ENCODE measurements around the gene FBXL7. TPM values are rescaled to one million over a fixed set of nuclear protein-coding genes. Genes with fewer than 3 reads are reported as not detected.

The FBXL7 gene
- total RNA-seq, 4 donors from 2014 or later = 14.2 to 32.1 (median 24.9) TPM

GRCh38 chr5:15886156-15886555, 386.2 kb downstream of the FBXL7 start:
- Histone ChIP-seq H3K27ac (no peak overlapping the region), H3K9me3 (no peaks in the 10 kb centered on the region), H3K4me1 (peaks cover 0 to 18% (median 0%) of the 10 kb centered on the region in 3 donors), H3K4me3 (no peak overlapping the region), H3K36me3 (no peaks in the 10 kb centered on the region), H3K27me3 (no peaks in the 10 kb centered on the region)
- WGBS, 2 donors (ENCODE audit: low coverage in 1 of 2) = 81 to 88% methylated on average over 1 of the region's 1 CpG
- no peak for TF ChIP-seq CTCF (IDR thresholded peaks at IDR 0.05)
- TF ChIP-seq POLR2AphosphoS5 (IDR thresholded peaks at IDR 0.05) = no peak
- no peak for TF ChIP-seq EP300 (IDR thresholded peaks at IDR 0.05)
- TF ChIP-seq POLR2A (IDR thresholded peaks at IDR 0.05) = no peak
- ATAC-seq = no peak

GRCh38 chr5:15887093-15887492, 387.1 kb downstream of the FBXL7 start:
- H3K9me3 ChIP-seq = no peaks in the 10 kb centered on the region
- peaks cover 0 to 18% (median 0%) of the 10 kb centered on the region in 3 donors for H3K4me1 ChIP-seq
- H3K27me3 ChIP-seq = no peaks in the 10 kb centered on the region
- WGBS, 2 donors (ENCODE audit: low coverage in 1 of 2) = 10 to 20% methylated on average over 3 of the region's 3 CpGs
- no peak overlapping the region for H3K27ac ChIP-seq
- H3K36me3 ChIP-seq = no peaks in the 10 kb centered on the region
- no peak for TF ChIP-seq EP300 (IDR thresholded peaks at IDR 0.05)
- no peak for TF ChIP-seq CTCF (IDR thresholded peaks at IDR 0.05)
- no peak for TF ChIP-seq POLR2AphosphoS5 (IDR thresholded peaks at IDR 0.05)
- TF ChIP-seq POLR2A (IDR thresholded peaks at IDR 0.05) = no peak
- ATAC-seq = no peak
- H3K4me3 ChIP-seq = no peak overlapping the region

GRCh38 chr5:15889001-15889400, 389.0 kb downstream of the FBXL7 start:
- Histone ChIP-seq H3K9me3 (no peaks in the 10 kb centered on the region), H3K4me1 (peaks cover 0 to 18% (median 0%) of the 10 kb centered on the region in 3 donors), H3K27ac (no peak overlapping the region), H3K4me3 (no peak overlapping the region), H3K27me3 (no peaks in the 10 kb centered on the region), H3K36me3 (no peaks in the 10 kb centered on the region)
- WGBS, 2 donors (ENCODE audit: low coverage in 1 of 2) = 93 to 94% methylated on average over 3 of the region's 3 CpGs
- no peak for TF ChIP-seq POLR2AphosphoS5 (IDR thresholded peaks at IDR 0.05)
- TF ChIP-seq POLR2A (IDR thresholded peaks at IDR 0.05) = no peak
- TF ChIP-seq CTCF (IDR thresholded peaks at IDR 0.05) = no peak
- TF ChIP-seq EP300 (IDR thresholded peaks at IDR 0.05) = no peak
- no peak for ATAC-seq

- Histone ChIP-seq H3K27ac (no peak overlapping the region), H3K9me3 (no peaks in the 10 kb centered on the region), H3K4me3 (no peak overlapping the region), H3K36me3 (no peaks in the 10 kb centered on the region), H3K4me1 (no peaks in the 10 kb centered on the region), H3K27me3 (no peaks in the 10 kb centered on the region)
- ATAC-seq = no peak
- no peak for TF ChIP-seq POLR2A (IDR thresholded peaks at IDR 0.05)
- TF ChIP-seq POLR2AphosphoS5 (IDR thresholded peaks at IDR 0.05) = no peak
- TF ChIP-seq CTCF (IDR thresholded peaks at IDR 0.05) = no peak
- no peak for TF ChIP-seq EP300 (IDR thresholded peaks at IDR 0.05)
- 100% methylated on average over 5 of the region's 11 CpGs; no CpG with 5 or more reads in 1 of the 2 donors for WGBS, 2 donors (ENCODE audit: low coverage in 1 of 2)
Observed at GRCh38 chr5:15893866-15894265, 393.9 kb downstream of the FBXL7 start.

- Histone ChIP-seq H3K9me3 (no peaks in the 10 kb centered on the region), H3K4me1 (peaks cover 0 to 22% (median 0%) of the 10 kb centered on the region in 3 donors), H3K36me3 (no peaks in the 10 kb centered on the region), H3K27ac (no peak overlapping the region), H3K4me3 (no peak overlapping the region), H3K27me3 (no peaks in the 10 kb centered on the region)
- WGBS, 2 donors (ENCODE audit: low coverage in 1 of 2) = 67 to 77% methylated on average over 3 of the region's 3 CpGs
- peak; percentile 80 for ATAC-seq
- TF ChIP-seq POLR2AphosphoS5 (IDR thresholded peaks at IDR 0.05) (peak; percentile 44), POLR2A (IDR thresholded peaks at IDR 0.05) (no peak)
Observed at GRCh38 chr5:15897656-15898055, 397.7 kb downstream of the FBXL7 start.
